Keratinocyte (primary cell): ENCODE results near the gene LIPN.

Experiments
- CTCF ChIP-seq, 3 experiments: IDR thresholded peaks in 1 of 3; conservative IDR thresholded peaks in 1 of 3; optimal IDR thresholded peaks in 1 of 3; 2 replicates in 2 of 3; 3 replicates in 1 of 3; pipeline versions ENCODE3 to v1.5.1; 2011; ENCODE audit warnings: low read length in 3 of 3, mild to moderate bottlenecking in 3 of 3, moderate library complexity in 2 of 3, control low read depth in 1 of 3, inconsistent platforms in 1 of 3; ENCODE audit not compliant: insufficient read depth in 2 of 3; ENCODE audit errors: extremely low read depth in 1 of 3
- EZH2 ChIP-seq: IDR thresholded peaks from one replicate; pipeline ENCODE4 v1.6.1; 2012; ENCODE audit warnings: inconsistent platforms, mild to moderate bottlenecking, low read length, moderate library complexity

- no peak for TF ChIP-seq CTCF (optimal IDR thresholded peaks at IDR 0.05 in 1 of 3, IDR thresholded peaks at IDR 0.05 in 1 of 3, conservative IDR thresholded peaks at IDR 0.05 in 1 of 3; ENCODE audit: extremely low read depth in 1 of 3, insufficient read depth in 2 of 3, low read length in 3 of 3)
- no peak for TF ChIP-seq EZH2
These were observed 3.2 kb upstream of the LIPN start for GRCh38 chr10:88756660-88757059.
